A172 (cell line): Measurements from ENCODE around the gene TTLL1. TPM values are rescaled to one million over a fixed set of nuclear protein-coding genes. Genes with fewer than 3 reads are reported as not detected.
"Not testable (repeated sequence)": the region's sequence is repeated elsewhere in the genome, so short reads cannot be mapped to it uniquely, and the experiment has no call there.

ENCODE experiments used
- DNase-seq: peaks from one replicate; pipeline ENCODE4 v3.0.0-alpha.2; 2015; ENCODE audit warnings: low spot score
- total RNA-seq: library from RNA; depleted of rRNA; stranded (reverse); fragments of >200 nt; shearing (Covaris generic); gene quantifications from 2 replicates; pipeline ENCODE4 v1.2.3, GENCODE V29; 2014

Gene TTLL1
- total RNA-seq, 1 experiment from 2014 or later = 4.7 TPM

DNA sequence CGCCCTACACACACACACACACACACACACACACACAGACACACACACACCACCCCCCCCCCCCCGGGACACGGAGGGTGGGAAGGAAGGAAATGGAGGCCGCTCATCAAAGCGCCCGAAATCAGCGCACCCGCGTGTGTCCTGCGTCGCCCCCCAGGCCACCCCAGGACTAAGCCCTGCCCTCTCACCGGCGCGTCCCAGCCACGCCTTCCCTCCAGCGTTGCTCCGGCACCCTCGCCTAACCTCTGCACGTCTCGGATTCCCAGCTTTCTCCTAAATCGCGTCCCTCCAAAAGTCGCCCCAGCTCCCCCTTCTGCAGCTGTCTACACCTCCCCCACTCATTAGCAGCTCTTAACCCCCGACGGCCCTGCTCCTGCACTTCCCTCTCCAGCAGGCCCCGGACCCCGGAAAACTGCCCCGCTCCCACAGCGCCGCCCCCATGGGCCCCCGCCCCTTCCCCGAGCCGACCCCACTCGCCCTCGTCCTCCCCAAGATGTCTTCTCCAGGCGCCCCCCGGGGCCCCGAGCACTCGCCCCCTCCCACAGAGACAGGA, 74.8 kb downstream of the TTLL1 start:
- no peak for DNase-seq

DNA sequence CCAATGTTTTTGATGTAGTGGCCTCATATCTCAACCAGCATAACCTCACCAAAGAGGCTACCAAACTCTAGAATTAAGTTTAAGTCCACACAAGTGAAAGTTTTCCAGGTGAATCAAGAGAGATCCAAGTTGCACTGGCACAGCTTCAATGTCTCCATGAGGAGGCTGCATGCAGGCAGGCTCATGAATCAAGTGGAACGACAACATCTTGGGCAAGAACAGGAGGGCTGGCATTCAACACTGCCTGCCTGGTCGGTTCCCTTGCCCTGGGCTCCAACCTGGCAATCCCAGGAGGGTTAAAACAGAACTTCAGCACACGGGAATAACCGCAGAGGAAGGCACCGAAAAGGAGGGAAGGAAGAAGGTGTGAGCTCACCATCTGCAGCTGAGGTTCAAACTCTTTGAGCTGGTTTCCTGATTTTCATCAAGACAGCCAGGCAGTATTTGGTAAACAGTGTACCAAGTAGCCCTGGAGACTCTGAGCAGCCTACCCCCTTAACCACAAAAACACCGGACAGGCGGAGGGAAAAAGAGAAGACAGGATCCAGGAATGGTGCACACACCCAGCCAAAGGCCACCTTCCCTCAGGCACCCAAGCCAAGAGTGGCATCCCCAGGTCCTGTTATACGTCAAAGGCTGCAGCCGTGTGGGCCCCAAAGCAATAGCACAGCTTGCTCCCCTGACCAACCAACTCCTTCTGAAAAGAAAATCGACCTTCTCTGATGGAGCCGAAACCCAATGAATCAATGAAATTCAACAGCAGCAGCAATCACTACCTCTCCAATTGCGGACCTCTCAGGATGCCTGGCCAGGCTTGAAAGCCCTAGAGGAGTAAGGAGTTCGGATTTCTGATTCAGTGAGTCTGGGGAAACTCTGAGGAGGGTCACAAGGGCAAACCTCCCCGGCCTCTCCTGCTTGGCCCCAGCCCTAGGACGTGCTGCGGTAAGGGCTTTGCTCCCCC, 75.6 kb downstream of the TTLL1 start:
- DNase-seq = no peak

DNA sequence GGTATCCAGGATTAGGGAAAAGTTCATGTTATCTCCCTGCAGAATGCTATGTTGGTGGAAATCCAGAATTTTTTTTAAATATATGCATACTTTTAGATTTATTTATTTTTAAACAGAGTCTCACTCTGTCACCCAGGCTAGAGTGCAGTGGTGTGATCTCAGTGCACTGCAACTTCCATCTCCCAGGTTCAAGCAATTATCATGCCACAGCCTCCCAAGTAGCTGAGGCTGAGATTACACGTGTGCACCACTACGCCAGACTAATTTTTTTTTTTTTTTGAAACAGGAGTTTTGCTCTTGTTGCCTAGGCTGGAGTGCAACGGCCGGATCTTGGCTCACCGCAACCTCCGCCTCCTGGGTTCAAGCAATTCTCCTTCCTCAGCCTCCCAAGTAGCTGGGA, 76.8 kb downstream of the TTLL1 start:
- DNase-seq = no peak

DNA sequence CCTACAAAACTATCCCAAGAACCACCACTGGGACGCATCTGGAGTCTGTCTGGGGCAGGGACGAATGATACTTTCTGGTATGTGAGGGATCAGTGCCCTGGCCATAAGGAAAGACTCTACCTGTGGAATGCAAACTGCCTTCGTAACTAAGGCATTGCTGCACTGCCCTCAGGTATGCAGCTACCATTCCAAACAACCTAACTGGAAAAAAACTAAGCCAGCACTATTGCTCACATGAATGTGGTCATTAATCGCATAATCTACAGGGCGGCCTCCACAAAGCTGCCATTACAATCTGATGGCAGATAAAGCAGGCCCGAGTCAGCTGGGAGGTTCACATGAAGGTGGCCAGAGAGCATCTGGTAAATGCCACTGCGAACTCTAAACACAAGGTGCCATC, 78.1 kb downstream of the TTLL1 start:
- DNase-seq = no peak

DNA sequence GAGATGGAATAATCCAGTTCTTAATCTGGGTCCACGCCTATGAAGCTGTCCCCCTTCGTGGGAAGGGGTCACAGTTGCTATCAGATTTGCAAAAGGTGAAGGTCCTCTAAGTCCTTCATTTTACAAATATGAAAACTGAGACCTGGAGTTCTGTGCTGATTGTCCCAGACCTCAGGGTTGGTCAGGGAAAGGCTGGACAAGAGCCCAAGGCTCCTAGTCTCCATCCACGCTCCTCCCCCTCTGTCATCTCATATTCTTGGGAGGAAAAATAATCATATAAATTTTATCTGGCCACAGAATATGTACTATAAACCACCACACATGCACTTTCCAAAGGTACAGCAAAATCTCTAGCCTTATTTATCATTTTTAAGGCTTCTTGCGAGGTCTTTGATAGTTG, 79.7 kb downstream of the TTLL1 start:
- no peak for DNase-seq

DNA sequence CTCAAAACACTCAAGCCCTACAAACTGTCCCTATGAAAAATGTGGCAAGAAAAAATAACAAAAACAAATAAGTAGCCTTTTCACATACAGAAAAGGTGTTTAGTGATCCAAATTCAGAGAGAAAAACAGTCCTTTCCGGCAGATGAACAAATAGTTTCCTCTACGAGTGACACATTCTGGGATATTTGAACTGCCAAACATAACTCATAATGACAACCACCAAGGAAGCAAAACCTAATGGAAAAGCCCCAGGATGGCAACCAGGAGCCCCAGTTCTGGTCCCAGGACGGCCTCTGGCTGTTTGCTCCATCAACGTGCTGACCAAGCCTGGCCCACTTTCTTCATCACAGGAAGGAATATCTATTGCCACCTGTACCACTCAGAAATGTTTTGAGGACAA, 80.3 kb downstream of the TTLL1 start:
- no peak for DNase-seq

DNA sequence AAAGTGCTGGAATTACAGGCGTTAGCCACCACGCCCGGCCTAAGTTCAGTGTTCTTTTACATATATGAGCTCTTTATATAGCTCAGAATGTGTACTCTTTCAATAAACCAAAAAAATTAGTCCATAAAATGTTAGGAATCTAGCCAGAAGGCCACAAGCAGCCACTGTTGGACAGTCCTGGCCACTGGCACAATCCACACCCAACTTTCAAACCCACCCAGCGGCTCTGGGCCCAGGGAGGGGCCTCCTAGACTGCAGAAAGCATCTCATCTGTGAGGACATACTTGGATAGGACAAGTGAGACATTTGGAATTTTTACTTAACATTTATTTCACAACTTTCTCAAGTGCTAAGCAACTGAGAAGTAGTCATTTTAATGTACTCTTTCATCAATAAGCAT, 80.7 kb downstream of the TTLL1 start:
- DNase-seq = no peak

DNA sequence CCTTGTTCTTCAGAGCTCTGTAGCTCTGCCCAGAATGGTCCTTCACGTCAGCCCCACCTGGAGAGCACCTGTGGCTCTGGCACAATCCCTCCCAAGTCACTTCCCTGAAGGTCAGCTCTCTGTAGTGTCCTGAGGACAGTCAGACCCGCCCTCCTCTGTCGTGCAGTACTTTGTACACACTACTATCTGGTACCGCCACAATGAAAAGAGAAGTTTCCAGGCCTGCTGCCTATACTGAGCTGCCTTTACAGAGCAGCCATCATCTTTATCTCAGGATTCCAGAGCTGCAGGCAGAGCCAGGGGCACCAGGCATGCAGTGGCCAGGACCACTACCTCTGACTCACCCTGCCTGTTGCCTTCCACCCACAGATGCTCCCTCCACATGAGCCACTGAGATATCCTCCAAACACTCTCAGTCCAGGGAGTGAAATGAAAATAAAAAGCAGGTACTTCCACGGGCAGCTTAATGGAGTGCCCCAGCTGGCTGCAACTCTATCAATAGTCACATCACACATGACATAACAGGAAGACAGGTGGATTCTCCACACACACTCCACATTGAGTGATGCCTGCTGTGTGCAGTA, 81.6 kb downstream of the TTLL1 start:
- DNase-seq = peak; percentile 31

DNA sequence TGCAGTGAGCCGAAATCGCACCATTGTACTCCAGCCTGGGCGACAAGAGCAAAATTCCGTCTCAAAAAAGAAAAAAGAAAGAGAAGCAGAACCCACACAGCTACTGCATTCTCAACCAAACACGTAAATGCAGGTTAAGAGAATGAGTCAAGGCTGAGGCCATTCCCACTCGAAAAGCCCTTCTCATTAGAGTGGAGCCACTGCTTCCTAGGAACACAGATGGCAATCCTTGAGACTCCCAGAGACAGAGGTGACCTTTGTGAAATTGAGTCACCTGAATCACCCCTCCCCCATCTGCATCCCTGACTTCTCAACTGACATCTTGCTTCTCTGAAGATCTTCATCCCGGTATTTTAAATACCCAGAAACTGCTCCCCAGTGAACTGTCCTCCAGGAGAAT, 82.4 kb downstream of the TTLL1 start:
- DNase-seq = no peak

DNA sequence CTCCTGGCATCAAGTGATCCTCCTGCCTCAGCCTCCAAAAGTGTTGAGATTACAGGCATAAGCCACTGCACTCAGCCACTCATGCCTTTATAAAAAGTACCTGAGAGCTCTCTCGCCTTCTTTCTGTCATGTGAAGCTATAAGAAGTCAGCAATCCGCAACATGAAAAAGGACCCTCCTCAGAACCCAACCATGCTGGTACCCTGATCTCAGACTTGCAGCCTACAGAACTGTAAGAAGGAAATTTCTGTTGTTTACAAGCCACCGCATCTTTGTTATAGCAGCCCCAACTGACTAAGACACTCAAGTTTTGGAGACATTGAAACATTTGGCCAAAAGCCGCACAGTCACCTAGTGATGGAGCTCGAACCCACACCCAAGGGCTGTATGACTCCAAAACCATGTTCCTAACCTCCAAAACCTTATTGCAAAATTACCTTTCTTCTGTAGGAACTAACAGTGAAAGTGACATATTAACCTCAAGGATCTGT, 83.1 kb downstream of the TTLL1 start:
- no peak for DNase-seq

DNA sequence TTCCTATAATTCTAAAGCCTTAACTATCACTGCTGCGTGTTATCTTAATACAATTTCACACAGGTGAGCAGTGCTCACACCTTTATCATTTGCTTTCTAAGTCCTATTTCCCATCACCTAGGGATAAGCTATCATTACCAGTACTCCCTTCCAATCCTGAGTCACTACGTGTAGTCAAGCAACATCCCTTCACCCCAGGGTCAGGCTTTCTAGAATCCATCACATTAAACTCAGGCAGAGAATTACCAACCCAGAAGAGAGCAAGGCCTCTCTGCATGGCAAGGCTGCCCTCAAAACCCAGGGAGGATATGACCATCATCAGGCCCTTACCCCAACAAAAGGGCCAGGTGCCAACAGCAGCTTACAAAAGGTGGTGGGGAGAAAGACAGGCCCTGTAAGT, 84.1 kb downstream of the TTLL1 start:
- no peak for DNase-seq

DNA sequence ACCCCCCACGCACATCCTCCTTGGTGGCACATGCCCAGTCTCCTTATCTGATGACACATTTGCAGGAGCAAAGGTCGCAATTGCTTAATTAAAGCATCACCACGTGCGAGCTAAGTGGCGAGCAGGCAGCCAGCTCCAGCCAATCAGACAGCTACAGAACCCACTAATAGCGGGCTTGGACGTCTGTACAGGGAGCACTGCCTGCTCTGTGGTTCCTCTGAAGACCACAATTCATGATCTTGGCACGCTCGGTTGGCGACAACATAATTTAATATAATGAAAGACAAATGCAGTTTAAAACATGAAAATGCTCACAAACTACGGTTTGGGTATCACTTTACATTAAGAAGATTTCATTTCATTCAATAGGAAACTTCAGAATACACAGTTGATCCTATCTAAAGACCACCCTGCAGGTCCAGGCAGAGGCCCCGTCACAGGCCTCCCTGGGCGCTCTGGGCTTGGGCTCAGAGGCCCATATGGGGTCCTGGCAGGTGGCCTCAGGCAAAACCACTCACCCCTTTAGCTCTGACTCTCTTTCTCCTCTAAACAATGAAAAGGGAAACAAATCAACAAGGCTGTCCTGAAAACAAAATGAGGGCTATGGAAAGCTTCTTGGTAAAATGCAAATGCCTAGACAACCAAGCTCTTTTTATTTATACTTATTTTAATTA, 84.7 kb downstream of the TTLL1 start:
- peak; percentile 41 for DNase-seq

DNA sequence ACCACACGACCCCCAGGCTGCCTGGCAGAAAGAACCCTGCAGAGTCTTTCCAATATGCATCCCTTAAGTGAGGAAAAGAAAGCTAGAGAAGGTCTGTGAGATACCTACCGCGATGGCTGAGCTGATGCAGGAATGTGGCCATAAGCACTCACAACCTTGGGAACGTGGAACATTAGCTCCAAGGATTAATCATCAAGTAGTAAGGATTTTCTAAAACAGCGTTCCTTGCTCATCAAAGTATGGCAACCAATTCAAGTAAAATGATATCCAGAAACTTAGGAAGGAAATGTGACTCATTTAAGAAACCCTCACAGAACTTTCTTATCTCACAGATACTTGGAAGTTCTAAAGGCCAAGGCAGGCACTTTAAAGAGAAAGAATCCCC, 87.0 kb downstream of the TTLL1 start:
- peak; percentile 61 for DNase-seq

DNA sequence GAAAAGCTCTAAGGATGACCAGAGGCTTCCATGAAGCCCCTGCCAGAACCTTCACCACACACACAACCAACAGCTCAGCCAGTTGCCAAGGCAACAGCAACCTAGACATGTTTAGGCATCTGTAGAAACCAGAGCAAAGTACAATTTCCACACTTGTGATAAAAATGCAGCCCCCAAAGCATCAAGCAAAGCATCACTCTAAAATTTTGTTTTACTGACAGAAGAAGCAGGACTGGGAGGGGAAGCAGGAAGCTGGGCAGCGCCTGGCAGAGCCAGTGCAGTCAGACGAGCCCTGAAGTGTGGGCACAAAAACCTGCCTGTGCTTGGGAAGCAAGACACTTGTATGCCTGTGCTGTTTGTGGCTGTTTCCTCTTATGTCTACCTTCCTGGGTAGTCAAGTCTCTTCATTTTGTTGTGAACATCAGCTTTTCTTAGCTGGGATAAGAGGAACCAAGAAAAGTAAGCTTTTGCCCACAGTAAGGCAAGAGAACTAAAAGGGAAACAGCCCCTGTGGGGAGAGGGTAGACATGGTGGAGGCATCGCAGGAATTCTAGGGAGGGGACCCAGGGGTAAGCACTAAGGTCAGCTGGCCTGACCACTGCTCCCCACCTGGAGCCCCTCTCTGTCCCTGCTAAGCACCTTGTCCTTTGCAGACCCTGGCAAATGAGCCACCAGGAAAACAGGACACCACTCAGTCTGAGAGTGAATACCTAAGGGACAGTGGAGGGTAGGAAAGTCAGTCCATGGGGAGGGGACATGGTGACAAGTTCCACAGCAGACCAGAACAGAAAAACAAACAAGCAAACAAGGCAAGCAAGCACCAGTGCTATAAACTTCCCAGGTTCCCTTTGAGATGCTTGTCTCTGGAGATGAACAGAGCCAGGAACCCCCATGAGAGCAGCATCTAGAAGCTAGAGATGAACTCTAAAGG, 87.7 kb downstream of the TTLL1 start:
- DNase-seq = no peak

DNA sequence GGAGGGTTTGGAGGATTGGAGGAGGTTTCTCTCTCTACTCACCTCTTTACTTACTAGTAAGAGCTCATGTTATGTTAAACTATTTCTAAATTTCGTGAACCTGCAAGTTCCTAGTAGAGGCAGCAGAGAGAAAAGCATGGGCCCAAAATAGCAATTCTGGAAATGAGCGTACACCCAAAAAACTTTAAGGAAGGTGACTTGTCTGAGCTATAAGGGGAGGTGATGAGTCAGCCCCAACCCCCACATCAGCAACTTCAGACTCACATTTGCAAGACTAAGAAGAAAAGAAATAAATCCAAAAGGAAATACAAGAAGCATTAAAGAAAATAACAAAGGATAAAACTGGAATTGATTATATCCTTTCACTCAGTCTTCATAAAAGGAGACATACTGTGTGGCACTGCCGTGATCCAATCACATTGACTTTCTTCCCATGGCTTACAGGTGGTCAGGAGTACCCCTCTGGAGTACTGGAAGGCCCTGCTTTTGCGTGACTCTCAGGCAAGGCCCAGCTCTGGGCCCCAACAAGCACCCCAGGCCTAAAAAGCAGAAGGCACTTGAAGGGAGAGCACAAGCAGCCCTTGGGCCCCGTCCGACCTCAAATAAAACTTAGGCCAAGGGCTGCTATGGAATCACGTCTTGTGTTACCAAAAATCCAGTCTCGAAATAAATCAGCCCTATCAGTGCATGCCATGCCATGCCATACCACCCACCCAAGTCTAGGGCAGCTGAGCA, 88.6 kb downstream of the TTLL1 start:
- no peak for DNase-seq

DNA sequence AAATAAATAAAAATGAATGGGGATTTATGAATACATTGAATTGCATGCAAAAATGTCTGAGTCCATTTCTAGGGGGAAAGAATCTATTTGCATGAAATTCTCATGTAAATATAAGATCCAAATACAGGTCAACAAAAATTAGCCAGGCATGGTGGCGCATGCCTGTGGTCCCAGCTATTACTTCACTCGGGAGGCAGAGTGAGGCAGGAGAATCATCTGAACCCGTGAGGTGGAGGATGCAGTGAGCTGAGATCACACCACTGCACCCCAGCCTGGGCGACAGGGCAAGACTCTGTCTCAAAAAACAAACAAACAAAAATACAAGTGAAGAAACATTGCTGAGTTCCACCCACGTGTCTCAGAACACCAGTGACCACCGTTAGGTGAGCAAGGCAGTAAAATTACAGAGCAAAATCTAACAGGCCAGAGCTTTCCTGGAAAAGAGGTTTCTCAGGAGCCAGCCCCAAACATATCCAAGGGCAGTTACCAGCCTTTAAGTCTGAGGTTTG, 91.6 kb downstream of the TTLL1 start:
- DNase-seq = no peak

DNA sequence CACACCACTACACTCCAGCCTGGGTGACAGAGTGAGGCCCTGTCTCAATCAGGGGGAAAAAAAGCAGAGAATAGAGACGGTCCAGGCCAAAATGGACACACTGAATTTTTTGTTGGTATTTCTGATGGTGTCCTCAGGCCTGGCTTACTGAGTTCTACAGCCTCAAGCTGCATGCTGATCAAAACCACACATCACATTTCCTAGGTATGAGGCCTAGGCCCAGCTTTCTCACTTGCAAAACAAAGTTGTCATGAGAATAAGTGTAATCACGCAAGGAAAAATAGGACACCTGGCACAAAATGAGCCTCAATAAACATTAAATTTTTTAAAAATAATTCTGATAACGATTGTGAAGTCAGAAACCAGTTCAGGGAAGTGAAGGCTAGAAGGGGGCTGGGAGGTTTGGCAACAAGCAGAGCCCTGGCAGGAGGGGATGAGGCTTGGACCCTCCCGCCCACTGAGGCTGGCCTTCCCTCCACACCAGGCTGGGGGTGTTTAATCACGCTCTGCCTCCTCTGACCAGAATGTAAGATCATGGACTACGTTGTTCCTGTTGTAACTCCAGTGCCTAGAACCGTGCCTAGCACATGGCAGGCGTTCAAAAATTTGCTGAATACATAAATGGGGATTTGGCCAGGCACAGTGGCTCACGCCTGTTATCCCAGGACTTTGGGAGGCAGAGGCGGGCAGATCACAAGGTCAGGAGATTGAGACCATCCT, 92.4 kb downstream of the TTLL1 start:
- DNase-seq = no peak

DNA sequence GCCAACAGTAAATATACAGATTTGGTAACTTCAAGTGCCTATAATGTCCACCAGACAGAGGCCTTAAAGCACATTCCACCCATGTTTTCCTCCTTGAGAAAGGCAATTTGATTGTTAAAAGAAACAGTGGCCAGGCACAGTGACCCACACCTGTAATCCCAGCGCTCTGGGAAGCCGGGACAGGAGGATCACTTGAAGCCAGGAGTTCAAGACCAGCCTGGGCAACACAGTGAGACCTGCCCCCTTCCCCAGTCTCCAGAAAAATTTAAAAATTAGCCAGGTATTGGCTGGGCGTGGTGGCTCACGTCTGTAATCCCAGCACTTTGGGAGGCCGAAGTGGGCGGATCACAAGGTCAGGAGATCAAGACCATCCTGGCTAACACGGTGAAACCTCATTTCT, 93.5 kb downstream of the TTLL1 start:
- not testable (repeated sequence) for DNase-seq

DNA sequence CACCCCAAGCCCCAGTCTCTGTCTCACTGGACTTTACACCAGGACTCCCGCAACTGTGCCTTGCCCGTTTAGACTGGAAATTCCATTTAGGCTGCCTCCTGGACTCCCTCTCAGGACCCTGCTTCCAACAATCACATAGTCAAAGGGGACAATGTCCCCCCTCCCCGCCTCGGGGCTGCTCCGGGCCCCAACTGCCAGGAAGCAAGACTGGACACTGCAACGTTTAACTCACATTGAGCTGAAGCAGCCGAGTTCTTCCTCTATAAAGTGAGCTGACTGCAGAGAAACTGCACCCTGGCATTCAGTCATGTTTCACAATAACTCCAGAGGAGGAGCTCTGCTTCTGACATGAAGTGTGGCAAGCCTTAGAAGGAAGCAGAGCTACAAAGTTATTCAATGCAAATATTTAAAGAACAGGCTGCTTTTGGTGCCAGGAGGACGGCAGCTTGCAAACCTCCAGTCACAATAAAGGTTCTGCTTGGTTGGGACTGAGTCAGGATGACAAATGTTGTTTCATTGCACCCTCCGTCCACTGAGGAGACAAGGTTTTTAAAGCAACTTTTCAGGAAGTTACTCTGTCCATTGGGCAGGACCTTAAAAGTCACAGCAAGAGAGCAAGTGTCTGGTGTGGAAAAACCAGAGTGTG, 94.2 kb downstream of the TTLL1 start:
- peak; percentile 66 for DNase-seq
